GM12892 (cell line): ENCODE data around the gene PTPN14.

Experiments used
- POLR2A ChIP-seq: IDR thresholded peaks from 2 replicates; pipeline ENCODE4 v1.6.1; 2011; ENCODE audit warnings: low read depth, low read length, control low read depth
- POLR2AphosphoS5 ChIP-seq: IDR thresholded peaks from 2 replicates; pipeline ENCODE4 v1.6.1; 2011; ENCODE audit warnings: low read depth, low read length, control low read depth

- no peak for TF ChIP-seq POLR2A
- no peak for TF ChIP-seq POLR2AphosphoS5
Measured at GRCh38 chr1:214447557-214447871, 103.9 kb downstream of the PTPN14 start.
